HepG2 (cell line): Measurements from ENCODE around the gene PROK2. TPM values are rescaled to one million over a fixed set of nuclear protein-coding genes. Genes with fewer than 3 reads are reported as not detected.

Experiments used
- ATAC-seq: fragments of 200-7000 bp; cut with Tn5 transposase; 3 replicates; pipeline ENCODE4 v1.9.1; 2020; ENCODE audit warnings: mild to moderate bottlenecking, moderate library complexity
- BruUV-seq: library from RNA; stranded (reverse); fragments of 400-500 nt; replicated peaks from 2 replicates; lab custom pipeline; 2021; lab: Mats Ljungman, UMichigan
- CTCF ChIA-PET: fragments of 300-600 bp; formaldehyde crosslinking; extraction: SDS; loops from one replicate; lab custom pipeline; 2021; ENCODE audit warnings: low total read pairs, inconsistent platforms, low intra/inter-chr PET ratio; lab: Yijun Ruan, JAX
- POLR2A ChIA-PET: fragments of 350-600 bp; sonication (Branson Sonifier 250); formaldehyde crosslinking; loops from one replicate; lab custom pipeline; 2020; ENCODE audit warnings: antibody characterized with exemption, inconsistent platforms; lab: Yijun Ruan, JAX
- DNase-seq: peaks from one replicate; pipeline ENCODE4 v3.0.0-alpha.2; 2015; ENCODE audit warnings: low spot score
- FAIRE-seq: peaks from 3 replicates; lab custom pipeline; 2011; peaks lifted over from hg19 to GRCh38; lab: Jason Lieb, UNC
- H2AFZ ChIP-seq: one replicate; pipeline ENCODE4 v1.6.1; 2011; ENCODE audit warnings: low read length, inconsistent platforms
- H3K27ac ChIP-seq: fragments of 300-600 bp; 3 replicates; pipeline ENCODE4 v1.8.0; 2011; ENCODE audit warnings: mixed run types, mild to moderate bottlenecking, mixed read lengths, low read length, inconsistent platforms; ENCODE audit not compliant: insufficient read depth; ENCODE audit errors: extremely low read length
- H3K27me3 ChIP-seq, 2 experiments: fragments of 200-600 bp in 1 of 2; 2 replicates in 1 of 2; 3 replicates in 1 of 2; pipeline versions ENCODE4 v1.6.0 to v1.8.0; 2011; ENCODE audit warnings: low read length in 2 of 2, mild to moderate bottlenecking in 2 of 2, moderate library complexity in 2 of 2, inconsistent platforms in 1 of 2; ENCODE audit not compliant: insufficient read depth in 2 of 2, control insufficient read depth in 1 of 2
- H3K36me3 ChIP-seq, 2 experiments: fragments of 200-600 bp in 1 of 2; replicated peaks in 1 of 2; 2 replicates in 1 of 2; 3 replicates in 1 of 2; pipeline versions ENCODE4 v1.5.1 to v1.8.0; 2011; ENCODE audit warnings: low read length in 2 of 2, inconsistent platforms in 1 of 2; ENCODE audit not compliant: insufficient read depth in 2 of 2, control insufficient read depth in 1 of 2
- H3K4me1 ChIP-seq: 2 replicates; pipeline ENCODE4 v1.5.1; 2012; ENCODE audit warnings: low read length, inconsistent platforms; ENCODE audit not compliant: insufficient read depth
- H3K4me2 ChIP-seq: 2 replicates; pipeline ENCODE4 v1.6.0; 2011; ENCODE audit warnings: low read depth, low read length, inconsistent platforms
- H3K4me3 ChIP-seq, 3 experiments: fragments of 200-600 bp in 1 of 3; sonication (generic), shearing (Covaris generic) in 1 of 3; replicated peaks in 1 of 3; 2 replicates each; pipeline ENCODE4 v1.5.1; 2011 to 2016; ENCODE audit warnings: low read length in 3 of 3, inconsistent platforms in 2 of 3, low read depth in 2 of 3, mild to moderate bottlenecking in 2 of 3, control low read depth in 1 of 3, mixed read lengths in 1 of 3; ENCODE audit not compliant: insufficient read depth in 1 of 3
- H3K79me2 ChIP-seq: one replicate; pipeline ENCODE4 v1.6.1; 2011; ENCODE audit warnings: low read length, inconsistent platforms; ENCODE audit not compliant: insufficient read depth
- H3K9ac ChIP-seq: 2 replicates; pipeline ENCODE4 v1.6.0; 2011; ENCODE audit warnings: mild to moderate bottlenecking, low read depth, low read length, inconsistent platforms; ENCODE audit not compliant: insufficient read depth
- H3K9me3 ChIP-seq: 2 replicates; pipeline ENCODE4 v1.5.1; 2012; ENCODE audit warnings: mild to moderate bottlenecking, low read length
- H4K20me1 ChIP-seq: 2 replicates; pipeline ENCODE4 v1.6.0; 2011; ENCODE audit warnings: inconsistent platforms, mild to moderate bottlenecking, low read length, moderate library complexity; ENCODE audit not compliant: insufficient read depth
- FLYWCH1 ChIP-seq: sonication (generic); formaldehyde crosslinking; IDR thresholded peaks from 2 replicates; pipeline ENCODE4 v1.8.1; 2023; ENCODE audit warnings: mild to moderate bottlenecking, missing genetic modification reagents
- FOXA3 ChIP-seq: IDR thresholded peaks from 2 replicates; pipeline ENCODE4 v1.6.1; 2016; ENCODE audit warnings: missing genetic modification reagents, missing compliant biosample characterization
- HOXA9 ChIP-seq: sonication (generic); formaldehyde crosslinking; IDR thresholded peaks from 2 replicates; pipeline ENCODE4 v1.8.1; 2022; ENCODE audit warnings: missing genetic modification reagents, mild to moderate bottlenecking, moderate library complexity, borderline replicate concordance
- IKZF1 ChIP-seq: fragments of 450-650 bp; IDR thresholded peaks from 2 replicates; pipeline ENCODE4 v1.7.1; 2016
- IKZF4 ChIP-seq: sonication (generic); formaldehyde crosslinking; IDR thresholded peaks from 2 replicates; pipeline ENCODE4 v1.5.1; 2020; ENCODE audit warnings: borderline replicate concordance, mild to moderate bottlenecking, low read depth, missing genetic modification reagents; ENCODE audit errors: not compliant biosample characterization
- PREB ChIP-seq: sonication (generic); formaldehyde crosslinking; IDR thresholded peaks from 2 replicates; pipeline ENCODE4 v1.4.0; 2020; ENCODE audit warnings: missing genetic modification reagents
- THRA ChIP-seq: sonication (generic); formaldehyde crosslinking; IDR thresholded peaks from 2 replicates; pipeline ENCODE4 v1.4.0; 2020; ENCODE audit warnings: missing genetic modification reagents, borderline replicate concordance
- TMF1 ChIP-seq: sonication (generic); formaldehyde crosslinking; IDR thresholded peaks from 2 replicates; pipeline ENCODE4 v1.8.1; 2022; ENCODE audit warnings: low read depth, missing genetic modification reagents
- UBTF ChIP-seq: sonication (generic); formaldehyde crosslinking; IDR thresholded peaks from 2 replicates; pipeline ENCODE4 v1.4.0; 2020; ENCODE audit warnings: mild to moderate bottlenecking, missing genetic modification reagents
- ZBTB26 ChIP-seq: IDR thresholded peaks from 2 replicates; pipeline ENCODE4 v1.6.1; 2016; ENCODE audit warnings: missing compliant biosample characterization, missing genetic modification reagents, borderline replicate concordance
- ZNF180 ChIP-seq: sonication (generic); formaldehyde crosslinking; IDR thresholded peaks from 2 replicates; pipeline ENCODE4 v1.4.0; 2020; ENCODE audit warnings: low read depth, missing genetic modification reagents, borderline replicate concordance
- ZNF562 ChIP-seq: sonication (generic); formaldehyde crosslinking; IDR thresholded peaks from 2 replicates; pipeline ENCODE4 v1.8.0; 2022; ENCODE audit warnings: missing genetic modification reagents, borderline replicate concordance
- ZNF569 ChIP-seq: sonication (generic); formaldehyde crosslinking; IDR thresholded peaks from 2 replicates; pipeline ENCODE4 v1.5.0; 2020; ENCODE audit warnings: mild to moderate bottlenecking, missing genetic modification reagents, moderate library complexity, borderline replicate concordance
- ZNF776 ChIP-seq: sonication (generic); formaldehyde crosslinking; IDR thresholded peaks from 2 replicates; pipeline ENCODE4 v1.4.0; 2020; ENCODE audit warnings: mild to moderate bottlenecking, missing genetic modification reagents
- WGBS: methylation state at CpG from one replicate; pipeline ENCODE4 v1.1.6; 2017; ENCODE audit warnings: low lambda C conversion rate; 5-methylcytosine and 5-hydroxymethylcytosine counted together
- in situ Hi-C: cut with HindIII; loops from 2 replicates; pipeline ENCODE4 v1.10.0; 2017; ENCODE audit warnings: low pct_unique_long_range_greater_than_20kb; ENCODE audit not compliant: extremely low pct_ligation_motif_present
- intact Hi-C: fragments of 100-400 bp; cut with micrococcal nuclease; formaldehyde crosslinking; loops from one replicate; pipeline ENCODE4 v1.10.0; 2022; ENCODE audit not compliant: unreplicated experiment
- polyA plus RNA-seq, 8 experiments: library from polyadenylated mRNA; depleted of rRNA in 3 of 8; stranded (reverse) in 7 of 8; unstranded in 1 of 8; fragments of >200 nt; fragmentation: Illumina TruSeq in 4 of 8; extraction: Trizol in 4 of 8; gene quantifications; 2 replicates each; pipeline versions ENCODE4 v1.2.1 to v1.2.3, GENCODE V29; 2011 to 2016; ENCODE audit warnings: low read depth in 4 of 8, missing spikeins in 1 of 8, mixed read lengths in 1 of 8; ENCODE audit not compliant: insufficient read depth in 1 of 8
- total RNA-seq, 5 experiments: library from RNA; depleted of rRNA; stranded (reverse); fragments of >200 nt; fragmentation: Illumina TruSeq; extraction: Trizol; gene quantifications; 2 replicates each; pipeline ENCODE4 v1.2.3, GENCODE V29; 2016; ENCODE audit warnings: low read depth in 1 of 5

The PROK2 gene
- total and polyA plus RNA-seq, 2 of the 13 experiments (the other 11 are each of a cell fraction or from before 2014, with no cell fraction given), result not detected

GRCh38 chr3:71803248-71803647 lies 18.3 kb upstream of the PROK2 start:
- Histone ChIP-seq H2AFZ (no peak overlapping the region), H3K27ac (no peak overlapping the region), H3K9ac (no peak overlapping the region), H3K4me1 (no peaks in the 10 kb centered on the region), H3K4me3 (no peak overlapping the region), H3K79me2 (no peaks in the 10 kb centered on the region), H3K27me3 (peaks cover 0 to 3% of the 10 kb centered on the region in 2 experiments; a peak in 2 of 5 replicates), H4K20me1 (no peaks in the 10 kb centered on the region), H3K9me3 (no peaks in the 10 kb centered on the region), H3K36me3 (no peaks in the 10 kb centered on the region), H3K4me2 (no peak overlapping the region)
- no peak for FAIRE-seq
- WGBS, result 5% methylated on average over 3 of the region's 3 CpGs
- in situ Hi-C loops (no loop called here), intact Hi-C loops (no loop called here)
- no peak for DNase-seq
- ChIA-PET POLR2A (no interaction called here), CTCF (no interaction called here)
- TF ChIP-seq PREB (CRISPR knock-in tag), result no peak
- no peak for TF ChIP-seq ZBTB26 (CRISPR knock-in tag)
- no peak for TF ChIP-seq TMF1 (CRISPR knock-in tag)
- no peak for TF ChIP-seq ZNF569 (CRISPR knock-in tag)
- no peak for TF ChIP-seq ZNF180 (CRISPR knock-in tag)
- no peak for TF ChIP-seq THRA (CRISPR knock-in tag)
- no peak for TF ChIP-seq ZNF776 (CRISPR knock-in tag)
- TF ChIP-seq ZNF562 (CRISPR knock-in tag), result no peak
- no peak for TF ChIP-seq UBTF (CRISPR knock-in tag)
- no peak for TF ChIP-seq IKZF1
- TF ChIP-seq HOXA9 (CRISPR knock-in tag), result no peak
- TF ChIP-seq FLYWCH1 (CRISPR knock-in tag), result no peak
- TF ChIP-seq FOXA3 (CRISPR knock-in tag), result no peak
- no peak for TF ChIP-seq IKZF4
- BruUV-seq, result no TSS peak
- no peak for ATAC-seq
